Measurements from ENCODE around the gene EYS. TPM values are rescaled to one million over a fixed set of nuclear protein-coding genes. Genes with fewer than 3 reads are reported as not detected.

The EYS gene
- total and polyA plus RNA-seq, 7 donors = 0.07 to 0.46 TPM; not detected in 5

DNA sequence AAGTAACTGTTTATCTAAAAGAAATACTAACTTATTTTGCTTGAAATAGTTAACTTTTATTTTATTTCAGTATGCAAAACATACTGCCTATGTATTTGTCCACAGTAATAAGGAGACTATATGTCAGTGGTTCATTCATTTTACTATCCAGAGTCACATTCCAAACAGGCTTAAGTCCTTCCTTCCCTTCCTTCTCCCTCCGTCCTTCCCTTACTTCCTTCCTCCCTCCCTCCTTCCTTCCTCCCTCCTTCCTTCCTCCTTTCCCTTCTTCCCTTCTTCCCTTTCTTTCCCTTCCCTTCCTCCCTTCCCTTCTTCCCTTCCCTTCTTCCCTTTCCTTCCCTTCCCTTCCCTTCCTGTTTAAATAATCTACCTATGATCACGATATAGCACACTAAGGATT is 899.2 kb downstream of the EYS start:
- Histone ChIP-seq H3K4me1 (peaks cover 0 to 7% (median 2%) of the 10 kb centered on the region in 4 donors), H3K27me3 (no peaks in the 10 kb centered on the region), H3K36me3 (no peaks in the 10 kb centered on the region), H3K4me3 (no peak overlapping the region), H3K27ac (no peak overlapping the region), H3K9me3 (no peaks in the 10 kb centered on the region)
- WGBS, 2 donors = 10 to 69% methylated on average over 2 of the region's 2 CpGs
- no peak for DNase-seq
- no peak for TF ChIP-seq EP300 (IDR thresholded peaks at IDR 0.05)
- TF ChIP-seq, protein P1, sequence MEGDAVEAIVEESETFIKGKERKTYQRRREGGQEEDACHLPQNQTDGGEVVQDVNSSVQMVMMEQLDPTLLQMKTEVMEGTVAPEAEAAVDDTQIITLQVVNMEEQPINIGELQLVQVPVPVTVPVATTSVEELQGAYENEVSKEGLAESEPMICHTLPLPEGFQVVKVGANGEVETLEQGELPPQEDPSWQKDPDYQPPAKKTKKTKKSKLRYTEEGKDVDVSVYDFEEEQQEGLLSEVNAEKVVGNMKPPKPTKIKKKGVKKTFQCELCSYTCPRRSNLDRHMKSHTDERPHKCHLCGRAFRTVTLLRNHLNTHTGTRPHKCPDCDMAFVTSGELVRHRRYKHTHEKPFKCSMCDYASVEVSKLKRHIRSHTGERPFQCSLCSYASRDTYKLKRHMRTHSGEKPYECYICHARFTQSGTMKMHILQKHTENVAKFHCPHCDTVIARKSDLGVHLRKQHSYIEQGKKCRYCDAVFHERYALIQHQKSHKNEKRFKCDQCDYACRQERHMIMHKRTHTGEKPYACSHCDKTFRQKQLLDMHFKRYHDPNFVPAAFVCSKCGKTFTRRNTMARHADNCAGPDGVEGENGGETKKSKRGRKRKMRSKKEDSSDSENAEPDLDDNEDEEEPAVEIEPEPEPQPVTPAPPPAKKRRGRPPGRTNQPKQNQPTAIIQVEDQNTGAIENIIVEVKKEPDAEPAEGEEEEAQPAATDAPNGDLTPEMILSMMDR (IDR thresholded peaks at IDR 0.05) = no peak
- TF ChIP-seq POLR2AphosphoS5 (IDR thresholded peaks at IDR 0.05) = no peak
- TF ChIP-seq POLR2A (IDR thresholded peaks at IDR 0.05) = no peak
- intact Hi-C loops (cut with DNase I) = no loop called here

DNA sequence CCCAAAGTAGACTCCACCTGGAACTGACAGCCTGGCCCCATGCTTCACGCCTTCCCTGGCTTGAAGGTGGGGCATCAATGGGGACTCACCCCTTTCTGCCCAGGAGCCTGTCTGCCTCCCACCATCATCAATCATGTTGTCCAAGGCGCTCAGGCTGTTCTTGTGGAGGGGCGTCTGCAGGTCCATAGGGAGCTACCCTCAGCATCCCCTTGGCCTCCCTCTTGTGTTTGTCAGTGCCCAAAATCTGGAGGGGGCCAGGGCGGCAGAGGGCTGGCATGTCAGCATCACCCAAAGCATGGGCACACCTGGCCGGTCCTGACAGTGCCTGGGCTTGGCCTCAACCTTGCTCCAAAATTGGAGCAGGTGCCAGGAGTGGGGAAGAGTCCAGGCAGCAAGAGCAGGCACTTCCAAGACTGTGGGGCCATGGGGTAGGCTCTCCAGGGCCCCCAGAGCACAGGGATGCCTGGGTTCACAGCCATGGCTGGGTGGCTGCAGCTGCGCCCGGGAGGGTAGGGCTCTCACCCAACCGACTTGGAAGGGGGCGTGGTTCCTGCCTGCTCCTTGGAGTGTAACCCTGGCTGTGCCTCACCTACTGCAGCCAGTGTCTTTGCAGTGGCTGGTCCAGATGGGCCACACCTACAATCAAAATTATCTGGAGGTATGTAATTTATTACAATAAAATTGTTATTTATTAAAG is 903.4 kb downstream of the EYS start:
- Histone ChIP-seq H3K9me3 (no peaks in the 10 kb centered on the region), H3K27me3 (no peaks in the 10 kb centered on the region), H3K36me3 (no peaks in the 10 kb centered on the region), H3K27ac (no peak overlapping the region), H3K4me1 (no peaks in the 10 kb centered on the region), H3K4me3 (no peak overlapping the region)
- intact Hi-C loops (cut with DNase I) = no loop called here
- TF ChIP-seq, protein P1 (IDR thresholded peaks at IDR 0.05) = no peak
- no peak for TF ChIP-seq POLR2AphosphoS5 (IDR thresholded peaks at IDR 0.05)
- no peak for TF ChIP-seq EP300 (IDR thresholded peaks at IDR 0.05)
- no peak for TF ChIP-seq POLR2A (IDR thresholded peaks at IDR 0.05)
- WGBS, 2 donors = 76 to 95% methylated on average over 9 of the region's 9 CpGs
- no peak for DNase-seq

DNA sequence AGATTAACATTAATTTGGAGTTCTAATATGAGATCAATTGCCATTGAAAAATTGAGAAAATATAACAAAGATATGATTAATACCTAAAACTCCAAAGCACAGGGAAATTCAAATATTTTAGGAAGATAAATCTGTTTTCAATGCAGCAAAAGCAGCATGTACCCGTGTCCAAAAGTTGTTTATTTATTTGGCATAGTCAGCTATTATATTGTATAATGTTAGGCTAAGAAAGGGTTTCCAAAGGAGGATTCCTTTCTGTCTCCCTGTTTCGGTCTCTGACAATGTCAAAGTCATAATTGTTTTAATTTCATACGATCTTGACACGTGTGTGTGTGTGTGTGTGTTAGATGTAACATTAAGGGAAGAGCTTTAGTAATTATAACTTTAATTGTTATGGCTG is 914.5 kb downstream of the EYS start:
- no peaks in the 10 kb centered on the region for H3K4me1 ChIP-seq
- WGBS, 2 donors = 47 to 82% methylated on average over 4 of the region's 4 CpGs
- no peak for TF ChIP-seq POLR2A (IDR thresholded peaks at IDR 0.05)
- TF ChIP-seq, protein P1 (IDR thresholded peaks at IDR 0.05) = no peak
- TF ChIP-seq EP300 (IDR thresholded peaks at IDR 0.05) = no peak
- no peak for TF ChIP-seq POLR2AphosphoS5 (IDR thresholded peaks at IDR 0.05)
- no peak overlapping the region for H3K27ac ChIP-seq
- H3K36me3 ChIP-seq = no peaks in the 10 kb centered on the region
- H3K4me3 ChIP-seq = no peak overlapping the region
- no peak for DNase-seq
- H3K9me3 ChIP-seq = no peaks in the 10 kb centered on the region
- H3K27me3 ChIP-seq = no peaks in the 10 kb centered on the region
- intact Hi-C loops (cut with DNase I) = no loop called here

DNA sequence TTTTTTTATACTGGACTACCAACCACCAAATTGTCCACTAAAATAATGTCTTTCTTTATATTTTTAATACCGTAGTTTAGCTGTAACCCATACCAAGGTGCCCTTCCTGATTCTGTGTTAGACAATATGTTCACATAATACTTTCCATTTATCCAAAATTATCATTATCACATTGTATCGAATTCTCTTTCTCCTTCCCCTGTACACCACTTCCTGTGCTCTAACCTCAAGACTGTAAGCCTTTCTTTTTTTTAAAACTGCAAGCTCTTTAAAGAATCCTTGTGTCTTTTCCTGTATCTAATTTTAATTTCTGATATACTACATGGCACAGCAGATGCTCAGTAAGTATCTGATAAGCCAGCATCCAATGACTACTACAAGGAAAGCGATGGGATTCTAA is 917.5 kb downstream of the EYS start:
- DNase-seq = no peak
- intact Hi-C loops (cut with DNase I) = no loop called here
- H3K36me3 ChIP-seq = no peaks in the 10 kb centered on the region
- no peaks in the 10 kb centered on the region for H3K27me3 ChIP-seq
- H3K4me1 ChIP-seq = no peaks in the 10 kb centered on the region
- TF ChIP-seq, protein P1 (IDR thresholded peaks at IDR 0.05) = no peak
- TF ChIP-seq POLR2AphosphoS5 (IDR thresholded peaks at IDR 0.05) = no peak
- TF ChIP-seq EP300 (IDR thresholded peaks at IDR 0.05) = no peak
- TF ChIP-seq POLR2A (IDR thresholded peaks at IDR 0.05) = no peak
- no peak overlapping the region for H3K27ac ChIP-seq
- no peaks in the 10 kb centered on the region for H3K9me3 ChIP-seq
- no peak overlapping the region for H3K4me3 ChIP-seq
- 50 to 82% methylated on average over 3 of the region's 3 CpGs for WGBS, 2 donors

DNA sequence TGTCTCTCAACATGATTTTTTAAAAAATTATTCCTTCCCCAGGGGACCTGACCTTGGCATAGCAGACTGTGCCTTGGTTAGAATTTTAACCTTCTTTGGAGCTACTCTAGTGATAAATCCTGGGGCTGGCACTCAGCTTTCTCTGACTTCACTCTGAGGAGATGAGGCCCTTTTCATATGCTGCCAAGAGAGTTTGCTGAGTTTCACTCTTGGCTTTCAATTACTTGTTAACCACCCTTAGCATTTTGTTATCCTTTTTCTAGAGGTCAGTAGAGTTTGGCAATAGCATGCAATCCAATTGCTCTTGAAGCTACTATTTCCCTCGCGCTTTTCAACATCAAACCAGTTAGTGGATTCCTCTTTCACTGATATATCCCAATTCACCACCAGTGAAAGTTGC is 920.3 kb downstream of the EYS start:
- intact Hi-C loops (cut with DNase I) = no loop called here
- no peak overlapping the region for H3K27ac ChIP-seq
- H3K4me1 ChIP-seq = no peaks in the 10 kb centered on the region
- DNase-seq = no peak
- no peaks in the 10 kb centered on the region for H3K36me3 ChIP-seq
- WGBS, 2 donors = 47 to 97% methylated on average over 2 of the region's 2 CpGs
- H3K4me3 ChIP-seq = no peak overlapping the region
- H3K27me3 ChIP-seq = no peaks in the 10 kb centered on the region
- TF ChIP-seq POLR2A (IDR thresholded peaks at IDR 0.05) (no peak), POLR2AphosphoS5 (IDR thresholded peaks at IDR 0.05) (no peak), EP300 (IDR thresholded peaks at IDR 0.05) (no peak)
- TF ChIP-seq, protein P1 (IDR thresholded peaks at IDR 0.05) = no peak
- H3K9me3 ChIP-seq = no peaks in the 10 kb centered on the region
